ENCODE measurements around the gene NEK8.
"Not testable (repeated sequence)": the region's sequence is repeated elsewhere in the genome, so short reads cannot be mapped to it uniquely, and the experiment has no call there.

NEK8 gene

GRCh38 chr17:28726226-28726626, 2.4 kb upstream of the NEK8 start, which contains the start of gene TLCD1:
Gene TLCD1 (minus strand): TSS chr17:28726233. CDS start chr17:28726097, 136 bp downstream.
- no peak for DNase-seq

GRCh38 chr17:28726627-28727491, 1.7 kb upstream of the NEK8 start:
- DNase-seq = peak; percentile 91

DNA sequence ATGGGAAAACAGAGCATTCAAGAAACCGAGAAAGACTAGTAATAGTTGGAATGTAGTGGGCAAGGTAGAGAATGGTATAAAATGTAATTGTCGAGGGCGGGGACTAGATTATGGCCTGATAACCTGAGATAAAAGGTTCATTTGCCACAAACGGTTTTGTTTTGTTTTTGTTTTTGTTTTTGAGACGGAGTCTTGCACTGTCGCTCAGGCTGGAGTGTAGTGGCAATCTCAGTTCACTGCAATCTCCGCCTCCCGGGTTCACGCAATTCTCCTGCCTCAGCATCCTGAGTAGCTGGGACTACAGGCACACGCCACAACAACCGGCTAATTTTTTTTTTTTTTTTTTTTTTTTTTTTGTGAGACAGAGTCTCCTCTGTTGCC, 1.4 kb downstream of the NEK8 start:
- DNase-seq = no peak

DNA sequence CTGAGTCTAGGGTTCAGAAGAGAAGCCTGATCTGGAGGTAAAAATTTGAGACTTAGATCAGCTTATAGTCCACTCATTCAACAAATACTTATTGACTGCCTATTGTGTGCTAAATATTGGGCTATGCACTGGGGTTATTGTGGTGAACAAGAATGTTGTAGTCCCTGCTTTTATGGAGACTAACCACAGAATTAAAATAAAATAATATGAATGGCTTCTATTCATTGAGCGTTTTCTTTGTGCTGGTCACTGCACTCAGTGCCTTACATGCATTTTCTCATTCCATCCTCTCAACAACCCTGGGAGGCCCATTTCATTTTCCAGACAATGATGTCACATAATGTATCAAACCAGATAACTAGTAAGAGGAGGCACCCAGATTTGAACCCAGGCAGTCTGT, 4.8 kb downstream of the NEK8 start:
- no peak for DNase-seq

DNA sequence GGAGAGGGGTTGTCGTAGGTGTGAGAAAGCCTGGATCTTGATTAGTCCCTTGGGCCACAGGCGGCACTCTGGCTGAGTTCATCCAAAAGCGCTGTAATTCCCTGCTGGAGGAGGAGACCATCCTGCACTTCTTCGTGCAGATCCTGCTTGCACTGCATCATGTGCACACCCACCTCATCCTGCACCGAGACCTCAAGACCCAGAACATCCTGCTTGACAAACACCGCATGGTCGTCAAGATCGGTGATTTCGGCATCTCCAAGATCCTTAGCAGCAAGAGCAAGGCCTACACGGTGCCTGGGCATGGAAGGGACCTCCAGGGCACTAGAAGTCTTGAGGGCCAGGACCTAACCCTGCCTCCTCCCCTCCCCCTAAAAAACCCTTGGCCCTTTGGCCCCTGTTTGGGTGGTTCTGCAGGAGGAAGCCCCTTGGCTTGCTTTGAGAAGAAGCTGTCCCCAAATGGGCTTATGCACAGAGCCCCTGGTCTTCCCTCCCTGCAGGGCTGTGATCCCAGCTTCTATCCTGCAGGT, 6.2 kb downstream of the NEK8 start:
- DNase-seq = no peak

- DNase-seq = no peak
Observed at GRCh38 chr17:28735242-28735722, 6.7 kb downstream of the NEK8 start.

DNA sequence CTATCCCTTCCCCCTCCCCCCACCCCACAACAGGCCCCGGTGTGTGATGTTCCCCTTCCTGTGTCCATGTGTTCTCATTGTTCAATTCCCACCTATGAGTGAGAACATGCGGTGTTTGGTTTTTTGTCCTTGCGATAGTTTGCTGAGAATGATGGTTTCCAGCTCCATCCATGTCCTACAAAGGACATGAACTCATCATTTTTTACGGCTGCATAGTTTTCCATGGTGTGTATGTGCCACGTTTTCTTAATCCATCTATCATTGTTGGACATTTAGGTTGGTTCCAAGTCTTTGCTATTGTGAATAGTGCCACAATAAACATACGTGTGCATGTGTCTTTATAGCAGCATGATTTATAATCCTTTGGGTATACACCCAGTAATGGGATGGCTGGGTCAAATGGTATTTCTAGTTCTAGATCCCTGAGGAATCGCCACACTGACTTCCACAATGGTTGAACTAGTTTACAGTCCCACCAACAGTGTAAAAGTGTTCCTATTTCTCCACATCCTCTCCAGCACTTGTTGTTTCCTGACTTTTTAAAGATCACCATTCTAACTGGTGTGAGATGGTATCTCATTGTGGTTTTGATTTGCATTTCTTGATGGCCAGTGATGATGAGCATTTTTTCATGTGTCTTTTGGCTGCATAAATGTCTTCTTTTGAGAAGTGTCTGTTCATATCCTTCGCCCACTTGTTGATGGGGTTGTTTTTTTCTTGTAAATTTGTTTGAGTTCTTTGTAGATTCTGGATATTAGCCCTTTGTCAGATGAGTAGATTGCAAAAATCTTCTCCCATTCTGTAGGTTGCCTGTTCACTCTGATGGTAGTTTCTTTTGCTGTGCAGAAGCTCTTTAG, 7.6 kb downstream of the NEK8 start:
- DNase-seq = not testable (repeated sequence)

- no peak for DNase-seq
Observed at GRCh38 chr17:28737316-28737715, 8.7 kb downstream of the NEK8 start.

GRCh38 chr17:28737770-28738679, 9.4 kb downstream of the NEK8 start:
- no peak for DNase-seq

DNA sequence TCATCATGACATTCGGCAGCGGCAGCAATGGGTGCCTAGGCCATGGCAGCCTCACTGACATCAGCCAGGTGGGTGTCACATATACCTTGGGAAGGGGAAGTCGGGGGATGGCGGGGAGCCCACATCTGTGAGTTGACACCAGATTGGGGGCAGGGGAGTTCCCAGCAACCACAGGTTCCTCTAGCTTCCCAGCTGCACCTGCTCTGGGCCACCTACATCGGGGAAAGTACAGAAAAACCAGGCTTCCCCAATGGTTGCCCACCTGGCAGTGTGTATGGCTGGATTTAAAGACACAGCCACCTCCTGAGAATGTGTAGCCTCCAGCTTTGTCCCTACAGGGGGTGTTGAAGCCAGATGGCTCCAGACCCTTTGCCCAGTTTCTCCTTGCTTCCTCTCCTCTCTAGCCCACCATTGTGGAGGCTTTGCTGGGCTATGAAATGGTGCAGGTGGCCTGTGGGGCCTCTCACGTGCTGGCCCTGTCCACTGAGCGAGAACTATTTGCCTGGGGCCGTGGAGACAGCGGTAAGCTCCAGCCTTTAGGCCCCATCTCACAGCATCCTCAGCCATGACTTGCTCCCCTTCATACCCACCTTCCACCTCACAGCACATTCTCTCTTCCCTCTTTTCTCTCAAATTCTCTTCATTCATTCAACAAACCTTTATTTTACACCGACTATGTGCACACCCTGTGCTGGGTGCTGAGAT, 10.2 kb downstream of the NEK8 start:
- DNase-seq = no peak

GRCh38 chr17:28740406-28741357, 12.1 kb downstream of the NEK8 start:
- DNase-seq = no peak

DNA sequence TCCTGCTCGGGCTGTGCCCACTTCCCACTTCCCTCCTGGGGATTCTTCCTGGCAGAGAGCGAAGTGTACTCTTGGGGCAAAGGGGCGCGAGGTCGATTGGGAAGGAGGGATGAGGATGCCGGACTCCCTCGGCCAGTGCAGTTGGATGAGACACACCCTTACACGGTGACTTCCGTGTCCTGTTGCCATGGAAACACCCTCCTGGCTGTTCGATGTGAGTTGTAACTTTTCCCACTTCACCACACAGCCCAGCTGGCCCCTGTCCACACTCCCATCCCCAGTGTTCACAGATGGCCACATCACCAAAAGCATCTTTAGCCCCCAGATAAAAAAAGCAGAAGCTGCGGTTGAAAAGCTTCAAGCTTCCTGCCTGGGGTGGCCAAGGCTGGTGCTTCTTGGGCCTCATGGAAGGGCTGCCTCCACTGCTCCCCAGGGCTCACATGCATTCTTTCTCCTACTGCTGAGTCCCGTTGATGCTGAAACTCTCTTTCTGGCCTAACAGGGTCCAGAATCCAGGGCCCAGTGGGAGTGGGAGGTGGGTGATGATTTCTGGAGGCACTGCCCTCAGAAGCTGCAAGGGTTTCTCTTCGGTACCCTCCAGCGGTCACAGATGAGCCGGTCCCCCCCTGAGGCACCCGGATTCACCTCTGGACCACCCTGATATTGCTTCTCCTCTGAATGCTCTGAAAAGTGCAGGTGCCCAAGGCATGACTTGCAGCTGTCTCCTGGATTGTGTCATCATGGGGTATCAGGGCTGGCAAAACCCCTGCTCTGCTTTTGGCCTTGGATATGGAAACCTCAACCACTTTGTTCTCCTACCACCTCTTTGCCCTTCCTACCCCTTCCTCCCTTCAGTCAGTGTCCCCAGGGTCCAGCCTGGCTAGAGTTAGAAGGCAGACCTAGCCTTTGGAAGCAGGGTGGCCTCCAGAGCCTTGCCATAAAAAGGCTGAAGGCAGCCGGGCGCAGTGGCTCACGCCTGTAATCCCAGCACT, 13.1 kb downstream of the NEK8 start:
- DNase-seq = no peak

DNA sequence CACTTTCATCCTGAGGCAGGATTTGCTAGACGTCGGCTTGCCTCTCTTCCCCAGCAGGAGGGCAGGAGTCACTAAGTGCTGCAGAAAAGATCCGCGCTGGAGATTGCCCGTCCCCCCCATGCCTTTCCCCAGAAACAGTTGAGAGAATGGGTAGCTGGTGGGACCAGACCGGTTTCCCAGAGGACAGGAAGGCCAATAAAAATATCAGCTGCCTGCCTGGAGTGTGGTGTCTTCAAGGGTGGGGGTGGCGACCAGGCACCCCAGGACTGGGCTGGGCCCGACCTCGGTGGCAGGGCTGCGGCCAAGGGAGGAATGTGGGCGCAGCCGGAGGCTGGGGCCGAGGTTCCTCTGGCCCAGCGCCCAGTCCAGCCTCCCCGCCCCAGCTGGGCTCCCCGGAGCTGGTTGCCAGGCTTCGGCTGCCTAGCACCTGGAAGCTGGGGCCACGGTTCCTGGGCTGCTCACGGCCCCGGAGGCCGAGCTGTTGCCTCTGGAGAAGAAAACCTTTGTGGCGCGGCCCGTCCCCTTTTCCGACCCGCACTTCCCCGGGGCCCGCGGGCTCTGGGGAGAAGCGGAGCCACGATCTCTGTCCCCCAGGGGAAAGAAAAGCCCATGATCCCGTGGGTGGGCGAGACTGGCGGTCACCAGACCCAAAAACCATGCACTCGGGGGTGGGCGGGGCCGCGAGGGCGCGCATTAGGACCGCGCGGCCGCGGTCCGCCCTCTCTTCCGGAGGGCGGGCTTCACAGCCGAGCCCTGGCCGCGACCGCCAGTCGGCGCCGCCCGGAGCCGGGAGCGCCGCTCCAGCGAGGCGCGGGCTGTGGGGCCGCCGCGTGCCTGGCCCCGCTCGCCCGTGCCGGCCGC, 14.9 kb downstream of the NEK8 start, which contains the start of gene TRAF4:
TRAF4 (plus strand) TSS at position 769 of the 861 bp plus-strand sequence. CDS start 102 bp downstream, outside the sequence.
- DNase-seq = peak; percentile 79

DNA sequence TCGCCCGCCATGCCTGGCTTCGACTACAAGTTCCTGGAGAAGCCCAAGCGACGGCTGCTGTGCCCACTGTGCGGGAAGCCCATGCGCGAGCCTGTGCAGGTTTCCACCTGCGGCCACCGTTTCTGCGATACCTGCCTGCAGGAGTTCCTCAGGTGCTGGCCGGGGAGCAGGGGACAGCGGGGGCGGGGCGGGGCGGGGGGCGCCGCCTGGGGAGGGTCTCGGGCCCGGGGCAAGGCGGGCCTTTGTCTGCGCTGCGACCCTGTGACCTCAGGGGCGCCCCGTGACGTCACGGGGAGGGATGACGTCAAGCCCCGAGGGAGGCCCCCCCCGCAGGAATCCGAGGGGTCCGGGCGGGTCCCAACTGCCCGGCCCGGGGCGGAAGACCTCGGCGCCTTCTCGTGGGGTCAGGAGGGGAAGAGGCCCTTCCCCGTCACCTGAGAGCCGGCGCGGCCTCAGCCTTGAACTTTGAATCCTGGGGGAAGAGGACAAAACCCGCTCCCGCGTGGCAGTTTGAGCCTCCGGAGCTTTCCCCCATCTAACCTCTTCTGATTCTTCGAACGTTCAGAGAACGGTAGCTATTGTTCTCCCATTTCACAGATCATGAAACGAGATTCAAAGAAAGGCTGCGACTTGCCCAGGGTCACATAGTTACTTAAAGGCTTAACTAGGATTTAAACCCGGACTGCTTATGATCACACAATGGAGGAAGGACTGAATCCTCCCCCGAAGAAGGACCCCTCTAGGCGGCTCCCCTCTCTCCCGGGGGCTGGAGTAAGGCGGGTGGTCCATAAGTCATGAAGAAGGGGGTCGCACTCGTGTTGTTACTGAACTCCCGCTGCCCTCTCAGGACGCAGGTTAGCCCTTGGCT, 15.8 kb downstream of the NEK8 start:
- DNase-seq = no peak

DNA sequence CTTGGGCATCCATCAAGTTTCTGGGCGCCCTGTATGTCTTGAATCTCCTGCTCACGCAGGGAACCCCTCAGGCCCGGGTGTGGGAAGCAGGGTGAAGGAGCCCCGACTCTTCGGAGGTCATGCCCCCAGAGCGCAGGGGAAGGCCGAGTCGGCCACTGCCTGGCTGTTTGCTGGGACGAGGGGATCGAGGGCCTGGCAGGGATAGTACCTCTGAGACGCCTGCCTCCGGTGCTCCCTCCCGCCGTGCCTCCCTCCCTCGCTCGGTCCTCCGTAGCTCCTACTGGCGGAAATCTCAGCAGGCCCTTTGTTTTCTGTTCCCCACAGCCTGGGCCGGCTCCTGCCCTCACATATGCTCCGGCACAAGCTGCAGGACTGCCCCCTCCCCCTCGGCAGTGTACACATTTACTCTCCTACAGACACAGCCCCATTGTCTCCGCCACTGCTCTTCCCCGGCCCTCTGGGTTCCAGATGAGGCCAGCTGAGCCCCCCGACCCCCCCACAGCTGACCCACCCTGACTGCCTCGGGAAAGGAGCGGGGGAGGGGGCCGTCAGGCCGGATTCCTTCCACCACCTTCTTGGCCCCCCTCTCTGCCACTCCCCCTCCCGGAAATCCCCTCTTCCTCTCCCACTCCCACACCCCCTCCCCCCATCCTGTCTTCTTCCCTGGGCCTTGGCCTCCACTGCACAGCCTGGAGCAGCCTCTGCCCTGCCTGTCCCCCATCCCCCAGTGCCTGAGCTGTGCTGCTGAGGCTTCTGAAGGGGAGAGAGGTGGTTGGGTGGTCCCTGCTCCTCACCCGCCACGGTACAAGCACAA, 16.6 kb downstream of the NEK8 start:
- DNase-seq = peak; percentile 30

DNA sequence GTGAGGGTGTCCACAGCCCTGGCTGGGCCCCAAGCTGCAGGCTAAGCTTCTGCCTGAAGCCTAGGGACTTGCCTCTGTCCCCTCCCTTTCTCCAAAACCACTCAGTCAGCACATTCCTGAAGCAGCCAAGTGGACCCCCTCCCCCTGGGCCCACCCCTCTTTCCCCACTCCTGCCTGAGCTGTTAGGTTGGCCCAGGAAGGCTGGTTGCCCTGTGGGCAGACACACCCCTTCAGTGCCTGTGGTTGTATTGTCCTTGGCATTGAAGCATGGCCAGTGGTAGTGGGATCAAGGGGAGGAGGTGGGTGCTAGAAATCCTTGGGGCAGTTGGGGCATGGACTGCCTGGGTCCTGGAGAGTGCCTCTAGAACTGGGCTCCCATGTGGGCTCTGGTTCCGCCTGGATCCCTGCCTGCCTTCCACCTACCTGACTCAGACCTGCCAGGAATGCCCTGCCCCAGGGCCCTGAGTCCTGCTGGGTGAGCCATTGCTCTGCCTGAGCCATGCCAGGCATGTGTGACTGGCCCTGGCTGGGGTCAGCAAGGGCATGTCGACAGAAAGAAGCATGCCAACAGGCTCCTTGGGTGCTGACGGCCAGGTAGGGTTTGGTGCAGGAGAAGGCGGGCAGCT, 17.3 kb downstream of the NEK8 start:
- no peak for DNase-seq
